ENCODE measurements around the gene CD3G. TPM values are rescaled to one million over a fixed set of nuclear protein-coding genes. Genes with fewer than 3 reads are reported as not detected.

CD3G gene
- total and polyA plus RNA-seq, 4 donors: 0.19 to 0.84 (median 0.33) TPM

DNA sequence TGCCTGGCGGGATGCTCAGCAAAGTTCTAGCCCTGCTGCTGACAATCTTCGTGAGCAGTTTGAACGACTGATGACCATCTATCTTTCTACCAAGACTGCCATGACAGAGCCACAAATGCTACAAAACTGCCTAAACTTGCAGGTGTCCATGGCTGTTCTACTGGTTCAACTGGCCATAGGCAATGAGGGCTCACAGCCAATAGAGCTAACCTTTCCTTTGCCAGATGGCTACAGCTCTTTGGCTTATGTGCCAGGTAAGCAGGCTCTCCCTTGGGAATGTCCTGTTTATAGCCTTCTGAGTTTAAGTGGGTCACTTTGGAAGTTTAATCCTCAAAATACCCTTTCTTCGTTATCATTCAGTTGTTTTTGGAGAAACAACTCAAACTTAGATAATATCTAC, 35.4 kb downstream of the CD3G start:
- Histone ChIP-seq H3K9me3 (ENCODE audit: control insufficient read depth in 4 of 4, low read length in 3 of 4) (no peaks in the 10 kb centered on the region), H3K9ac (ENCODE audit: low read depth in 1 of 2, low read length in 2 of 2) (no peak overlapping the region), H3K27ac (ENCODE audit: low read depth in 1 of 2, low read length in 2 of 2) (no peak overlapping the region), H3K4me3 (ENCODE audit: low read depth in 1 of 3, low read length in 3 of 3) (no peak overlapping the region), H3K4me1 (ENCODE audit: control insufficient read depth in 4 of 4, insufficient read depth in 4 of 4, low read length in 3 of 4) (no peaks in the 10 kb centered on the region), H3K27me3 (ENCODE audit: control insufficient read depth in 4 of 4, insufficient read depth in 4 of 4, low read length in 3 of 4) (no peaks in the 10 kb centered on the region), H3K36me3 (ENCODE audit: control insufficient read depth in 4 of 4, insufficient read depth in 3 of 4, low read depth in 1 of 4, low read length in 3 of 4) (peaks cover 20 to 91% (median 68%) of the 10 kb centered on the region in 4 donors)
- no peak for DNase-seq (ENCODE audit: low spot score)
- 97% methylated on average over 4 of the region's 4 CpGs for WGBS
- no peak for TF ChIP-seq EGR1 (IDR thresholded peaks at IDR 0.05; ENCODE audit: low read depth in 2 of 2)
- no peak for TF ChIP-seq FOXA1 (IDR thresholded peaks at IDR 0.05)
- TF ChIP-seq FOXA2 (IDR thresholded peaks at IDR 0.05): no peak
- TF ChIP-seq, protein P1, sequence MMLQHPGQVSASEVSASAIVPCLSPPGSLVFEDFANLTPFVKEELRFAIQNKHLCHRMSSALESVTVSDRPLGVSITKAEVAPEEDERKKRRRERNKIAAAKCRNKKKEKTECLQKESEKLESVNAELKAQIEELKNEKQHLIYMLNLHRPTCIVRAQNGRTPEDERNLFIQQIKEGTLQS (IDR thresholded peaks at IDR 0.05): no peak
- TF ChIP-seq CTCF (IDR thresholded peaks at IDR 0.05; ENCODE audit: low read depth, low read length, missing input control): no peak
- no peak for TF ChIP-seq MAX (IDR thresholded peaks at IDR 0.05)
- TF ChIP-seq NR2F2 (IDR thresholded peaks at IDR 0.05): no peak
- no peak for TF ChIP-seq REST (IDR thresholded peaks at IDR 0.05)
- no peak for TF ChIP-seq TAF1 (conservative IDR thresholded peaks at IDR 0.05)
- TF ChIP-seq RAD21 (IDR thresholded peaks at IDR 0.05): no peak
- TF ChIP-seq HNF4A (conservative IDR thresholded peaks at IDR 0.05): no peak
- no peak for TF ChIP-seq JUND (IDR thresholded peaks at IDR 0.05)
- no peak for TF ChIP-seq GABPA (IDR thresholded peaks at IDR 0.05 in 1 of 2, conservative IDR thresholded peaks at IDR 0.05 in 1 of 2)
- TF ChIP-seq RXRA (IDR thresholded peaks at IDR 0.05): no peak

- H3K9ac ChIP-seq (ENCODE audit: low read depth in 1 of 2, low read length in 2 of 2): no peak overlapping the region
- no peaks in the 10 kb centered on the region for H3K4me1 ChIP-seq (ENCODE audit: control insufficient read depth in 4 of 4, insufficient read depth in 4 of 4, low read length in 3 of 4)
- H3K36me3 ChIP-seq (ENCODE audit: control insufficient read depth in 4 of 4, insufficient read depth in 3 of 4, low read depth in 1 of 4, low read length in 3 of 4): peaks cover 17 to 94% (median 72%) of the 10 kb centered on the region in 4 donors
- no peak for DNase-seq (ENCODE audit: low spot score)
- no peak overlapping the region for H3K27ac ChIP-seq (ENCODE audit: low read depth in 1 of 2, low read length in 2 of 2)
- H3K4me3 ChIP-seq (ENCODE audit: low read depth in 1 of 3, low read length in 3 of 3): no peak overlapping the region
- H3K9me3 ChIP-seq (ENCODE audit: control insufficient read depth in 4 of 4, low read length in 3 of 4): no peaks in the 10 kb centered on the region
- H3K27me3 ChIP-seq (ENCODE audit: control insufficient read depth in 4 of 4, insufficient read depth in 4 of 4, low read length in 3 of 4): no peaks in the 10 kb centered on the region
- TF ChIP-seq REST (IDR thresholded peaks at IDR 0.05) (no peak), TAF1 (conservative IDR thresholded peaks at IDR 0.05) (no peak), SP1 (IDR thresholded peaks at IDR 0.05) (no peak), MAX (IDR thresholded peaks at IDR 0.05) (no peak), GABPA (IDR thresholded peaks at IDR 0.05 in 1 of 2, conservative IDR thresholded peaks at IDR 0.05 in 1 of 2) (no peak), JUND (IDR thresholded peaks at IDR 0.05) (no peak), ZBTB33 (IDR thresholded peaks at IDR 0.05) (no peak), FOXA1 (IDR thresholded peaks at IDR 0.05) (no peak), NR2F2 (IDR thresholded peaks at IDR 0.05) (no peak), HNF4A (conservative IDR thresholded peaks at IDR 0.05) (no peak), CTCF (IDR thresholded peaks at IDR 0.05; ENCODE audit: low read depth, low read length, missing input control) (no peak), EGR1 (IDR thresholded peaks at IDR 0.05; ENCODE audit: low read depth in 2 of 2) (no peak), FOXA2 (IDR thresholded peaks at IDR 0.05) (no peak)
- TF ChIP-seq, protein P1 (IDR thresholded peaks at IDR 0.05): no peak
Measured at GRCh38 chr11:118380571-118380970, 36.4 kb downstream of the CD3G start.

Data from liver (tissue), 9 donors.